ENCODE measurements around the gene DDX49. TPM values are rescaled to one million over a fixed set of nuclear protein-coding genes. Genes with fewer than 3 reads are reported as not detected.
"Not testable (repeated sequence)": the region's sequence is repeated elsewhere in the genome, so short reads cannot be mapped to it uniquely, and the experiment has no call there.

DDX49 gene
- total RNA-seq, 1 experiment from 2014 or later = 68.8 TPM

DNA sequence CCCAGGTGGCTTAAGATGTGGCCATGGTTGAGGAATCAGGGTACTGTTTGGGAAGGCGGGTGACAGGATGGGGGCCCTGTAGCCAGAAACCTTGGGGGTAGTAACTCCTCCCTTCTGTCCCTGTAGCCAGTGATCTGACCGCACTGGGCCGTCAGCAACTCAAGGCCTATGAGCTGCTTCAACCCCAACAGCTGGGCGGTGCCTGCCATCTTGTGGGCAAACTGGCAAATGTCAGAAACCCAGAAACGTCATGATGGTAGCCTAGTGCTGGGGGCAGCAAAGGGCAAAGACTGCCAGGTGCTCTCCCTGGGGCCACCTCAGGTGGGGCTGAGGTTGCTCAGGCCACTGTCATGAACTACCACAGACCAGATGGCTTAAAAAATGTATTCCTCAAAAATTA lies 3.9 kb upstream of the DDX49 start:
- Histone ChIP-seq H3K9me3 (ENCODE audit: low read depth, low read length, poor library complexity, severe bottlenecking) (no peaks in the 10 kb centered on the region), H3K4me3 (ENCODE audit: low read depth, low read length, poor library complexity, severe bottlenecking) (no peak overlapping the region), H3K27me3 (replicated peaks; ENCODE audit: insufficient read depth, low read depth, low read length, poor library complexity) (no peaks in the 10 kb centered on the region), H3K27ac (ENCODE audit: low read depth, low read length, poor library complexity, severe bottlenecking) (no peak overlapping the region), H3K36me3 (ENCODE audit: insufficient read depth, low read length, poor library complexity, severe bottlenecking) (peaks cover 18% of the 10 kb centered on the region), H3K4me1 (ENCODE audit: insufficient read depth, low read length, poor library complexity, severe bottlenecking) (peaks cover 6% of the 10 kb centered on the region)
- ChIA-PET POLR2A (ENCODE audit: low non-redundant PET) (no interaction called here), CTCF (no interaction called here)
- no TSS peak for BruUV-seq (replicated peaks)
- peak; percentile 68 for DNase-seq (ENCODE audit: low spot score)
- TF ChIP-seq, protein P1, sequence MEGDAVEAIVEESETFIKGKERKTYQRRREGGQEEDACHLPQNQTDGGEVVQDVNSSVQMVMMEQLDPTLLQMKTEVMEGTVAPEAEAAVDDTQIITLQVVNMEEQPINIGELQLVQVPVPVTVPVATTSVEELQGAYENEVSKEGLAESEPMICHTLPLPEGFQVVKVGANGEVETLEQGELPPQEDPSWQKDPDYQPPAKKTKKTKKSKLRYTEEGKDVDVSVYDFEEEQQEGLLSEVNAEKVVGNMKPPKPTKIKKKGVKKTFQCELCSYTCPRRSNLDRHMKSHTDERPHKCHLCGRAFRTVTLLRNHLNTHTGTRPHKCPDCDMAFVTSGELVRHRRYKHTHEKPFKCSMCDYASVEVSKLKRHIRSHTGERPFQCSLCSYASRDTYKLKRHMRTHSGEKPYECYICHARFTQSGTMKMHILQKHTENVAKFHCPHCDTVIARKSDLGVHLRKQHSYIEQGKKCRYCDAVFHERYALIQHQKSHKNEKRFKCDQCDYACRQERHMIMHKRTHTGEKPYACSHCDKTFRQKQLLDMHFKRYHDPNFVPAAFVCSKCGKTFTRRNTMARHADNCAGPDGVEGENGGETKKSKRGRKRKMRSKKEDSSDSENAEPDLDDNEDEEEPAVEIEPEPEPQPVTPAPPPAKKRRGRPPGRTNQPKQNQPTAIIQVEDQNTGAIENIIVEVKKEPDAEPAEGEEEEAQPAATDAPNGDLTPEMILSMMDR (conservative IDR thresholded peaks at IDR 0.05; ENCODE audit: low read depth, low read length) = peak; percentile 58
- no peak for TF ChIP-seq EZH2 (IDR thresholded peaks at IDR 0.05; ENCODE audit: borderline replicate concordance, low read depth, low read length, poor library complexity, severe bottlenecking)
- intact Hi-C loops (cut with micrococcal nuclease; ENCODE audit: unreplicated experiment) = loop anchor here (5.0 to 10.0 kb wide), 2 partner anchors 323 to 451 kb away; no protein-coding TSS in a partner anchor

DNA sequence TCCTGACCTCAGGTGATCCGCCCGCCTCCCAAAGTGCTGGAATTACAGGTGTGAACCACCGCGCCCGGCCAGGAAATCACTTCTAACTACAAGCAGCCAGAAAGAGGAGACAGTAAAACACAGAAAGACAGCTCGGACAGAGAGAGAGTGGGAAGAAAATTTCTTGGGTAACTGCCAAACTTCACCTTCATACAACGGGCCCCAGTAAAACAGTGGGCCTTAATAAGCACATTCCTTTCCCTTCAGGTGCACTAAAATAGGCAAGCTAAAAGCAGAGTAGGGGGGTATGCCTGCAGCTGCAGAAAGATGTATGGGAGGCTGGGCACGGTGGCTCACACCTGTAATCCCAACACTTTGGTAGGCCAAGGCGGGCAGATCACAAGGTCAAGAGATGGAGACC lies 1.9 kb upstream of the DDX49 start:
- CTCF ChIA-PET; POLR2A ChIA-PET (ENCODE audit: low non-redundant PET); H3K27me3 ChIP-seq (replicated peaks; ENCODE audit: insufficient read depth, low read depth, low read length, poor library complexity); BruUV-seq (replicated peaks); DNase-seq (ENCODE audit: low spot score); H3K4me1 ChIP-seq (ENCODE audit: insufficient read depth, low read length, poor library complexity, severe bottlenecking); H3K9me3 ChIP-seq (ENCODE audit: low read depth, low read length, poor library complexity, severe bottlenecking); H3K27ac ChIP-seq (ENCODE audit: low read depth, low read length, poor library complexity, severe bottlenecking): not testable (repeated sequence)
- Histone ChIP-seq H3K4me3 (ENCODE audit: low read depth, low read length, poor library complexity, severe bottlenecking) (peak overlapping the region; percentile 77), H3K36me3 (ENCODE audit: insufficient read depth, low read length, poor library complexity, severe bottlenecking) (peaks cover 24% of the 10 kb centered on the region)
- intact Hi-C loops (cut with micrococcal nuclease; ENCODE audit: unreplicated experiment) = loop anchor here (5.0 to 10.0 kb wide), 2 partner anchors 325 to 453 kb away; no protein-coding TSS in a partner anchor

DNA sequence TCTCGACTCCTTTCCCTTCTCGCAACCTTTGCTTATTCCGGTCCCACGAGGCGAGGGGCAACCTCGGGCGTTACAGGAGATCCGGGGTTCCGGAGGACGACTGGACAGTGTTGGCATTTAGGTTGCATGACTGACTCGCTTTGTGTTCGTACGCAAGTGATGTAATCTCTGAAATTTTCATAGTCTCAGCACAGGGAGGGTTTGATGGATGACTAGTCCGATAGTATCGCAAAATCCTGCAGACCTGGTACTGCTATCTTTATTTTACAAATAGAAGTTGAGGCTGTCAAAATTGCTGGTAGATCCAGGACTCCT lies 342 bp downstream of the DDX49 start:
- H3K4me1 ChIP-seq (ENCODE audit: insufficient read depth, low read length, poor library complexity, severe bottlenecking) = peaks cover 6% of the 10 kb centered on the region
- intact Hi-C loops (cut with micrococcal nuclease; ENCODE audit: unreplicated experiment) = loop anchor here (2.0 to 10.0 kb wide), 3 partner anchors 67 to 455 kb away; no protein-coding TSS in a partner anchor
- no peak for DNase-seq (ENCODE audit: low spot score)
- H3K36me3 ChIP-seq (ENCODE audit: insufficient read depth, low read length, poor library complexity, severe bottlenecking) = peaks cover 35% of the 10 kb centered on the region
- ChIA-PET POLR2A (ENCODE audit: low non-redundant PET) (no interaction called here), CTCF (interaction anchor here (1.2 to 1.3 kb wide), 2 partner anchors 24 to 67 kb away, joined by 3 to 8 read pairs; partner anchors contain the start of gene CERS1)
- TSS peak; percentile 79 for BruUV-seq (replicated peaks)
- H3K27me3 ChIP-seq (replicated peaks; ENCODE audit: insufficient read depth, low read depth, low read length, poor library complexity) = no peaks in the 10 kb centered on the region
- TF ChIP-seq EZH2 (IDR thresholded peaks at IDR 0.05; ENCODE audit: borderline replicate concordance, low read depth, low read length, poor library complexity, severe bottlenecking) = no peak
- TF ChIP-seq, protein P1 (conservative IDR thresholded peaks at IDR 0.05; ENCODE audit: low read depth, low read length) = no peak
- peak overlapping the region; percentile 59 for H3K27ac ChIP-seq (ENCODE audit: low read depth, low read length, poor library complexity, severe bottlenecking)
- H3K9me3 ChIP-seq (ENCODE audit: low read depth, low read length, poor library complexity, severe bottlenecking) = no peaks in the 10 kb centered on the region
- H3K4me3 ChIP-seq (ENCODE audit: low read depth, low read length, poor library complexity, severe bottlenecking) = peak overlapping the region; percentile 77

DNA sequence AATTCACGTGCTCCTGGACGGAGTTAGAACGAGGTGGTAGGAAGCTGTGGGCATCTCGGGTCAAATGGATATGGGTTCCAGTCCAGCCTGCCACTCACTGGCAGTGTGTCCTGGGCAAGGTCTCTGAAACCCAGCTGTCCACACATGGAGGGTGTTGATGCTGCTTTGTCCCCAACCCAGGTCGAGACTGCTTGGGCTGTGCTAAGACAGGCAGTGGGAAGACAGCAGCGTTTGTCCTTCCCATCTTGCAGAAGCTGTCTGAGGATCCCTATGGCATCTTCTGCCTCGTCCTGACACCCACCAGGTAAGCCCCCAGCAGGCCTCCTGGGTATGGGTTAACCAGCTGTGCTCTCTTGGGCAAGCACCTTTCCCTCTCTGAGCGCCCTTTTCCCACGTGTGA lies 885 bp downstream of the DDX49 start:
- Histone ChIP-seq H3K4me3 (ENCODE audit: low read depth, low read length, poor library complexity, severe bottlenecking) (peak overlapping the region; percentile 77), H3K27me3 (replicated peaks; ENCODE audit: insufficient read depth, low read depth, low read length, poor library complexity) (no peaks in the 10 kb centered on the region), H3K27ac (ENCODE audit: low read depth, low read length, poor library complexity, severe bottlenecking) (peak overlapping the region; percentile 59), H3K36me3 (ENCODE audit: insufficient read depth, low read length, poor library complexity, severe bottlenecking) (peaks cover 31% of the 10 kb centered on the region), H3K4me1 (ENCODE audit: insufficient read depth, low read length, poor library complexity, severe bottlenecking) (peaks cover 6% of the 10 kb centered on the region), H3K9me3 (ENCODE audit: low read depth, low read length, poor library complexity, severe bottlenecking) (no peaks in the 10 kb centered on the region)
- ChIA-PET POLR2A (ENCODE audit: low non-redundant PET) (no interaction called here), CTCF (no interaction called here)
- no peak for DNase-seq (ENCODE audit: low spot score)
- TF ChIP-seq EZH2 (IDR thresholded peaks at IDR 0.05; ENCODE audit: borderline replicate concordance, low read depth, low read length, poor library complexity, severe bottlenecking) = no peak
- TF ChIP-seq, protein P1 (conservative IDR thresholded peaks at IDR 0.05; ENCODE audit: low read depth, low read length) = no peak
- intact Hi-C loops (cut with micrococcal nuclease; ENCODE audit: unreplicated experiment) = no loop called here
- BruUV-seq (replicated peaks) = no TSS peak
